SKM-1 treated with dmso at 0.1 percent for 144 hours (cell line): Measurements from ENCODE around the gene FOXN1.
A peak's percentile ranks its signal among the peaks of the same experiment; 100 is the strongest.

Source experiments
- DNase-seq: peaks from one replicate; lab custom pipeline; 2025; ENCODE audit not compliant: unreplicated experiment; lab: John Stamatoyannopoulos, UW

The FOXN1 gene

DNA sequence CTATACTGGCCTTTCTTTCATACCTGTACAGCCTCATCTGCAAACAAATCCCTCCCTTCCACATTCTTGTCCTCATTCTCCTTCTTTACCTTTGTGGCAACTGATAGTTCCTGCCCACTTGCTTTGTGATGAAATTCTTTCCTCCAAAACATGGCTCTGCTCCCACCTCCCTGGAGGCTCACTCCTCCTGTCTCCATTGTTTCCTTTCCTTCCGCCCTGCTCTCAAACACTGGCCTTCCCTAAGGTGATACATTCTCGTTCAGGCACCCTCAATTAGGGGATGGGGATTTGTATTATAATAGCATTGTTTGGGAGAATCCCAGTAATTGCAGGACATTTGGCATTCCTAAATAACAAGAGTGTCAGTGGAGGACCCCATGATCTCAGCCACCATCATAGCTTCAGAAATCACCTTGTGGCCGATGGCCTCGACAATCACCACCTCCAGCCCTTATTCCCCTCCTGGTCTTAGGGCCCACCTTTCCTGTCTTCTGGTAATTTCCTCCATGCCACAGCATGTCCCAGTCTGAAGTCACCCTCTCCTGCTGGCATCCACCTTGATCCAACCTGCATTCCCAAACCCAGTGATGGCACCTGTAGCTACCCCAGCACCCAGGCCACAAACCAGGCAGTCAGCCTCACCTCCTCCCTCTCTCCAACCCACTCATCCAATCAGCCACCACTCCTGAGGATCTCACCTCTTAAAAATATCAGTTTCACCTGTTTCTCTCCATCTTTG, 38.4 kb downstream of the FOXN1 start:
- DNase-seq = no peak

DNA sequence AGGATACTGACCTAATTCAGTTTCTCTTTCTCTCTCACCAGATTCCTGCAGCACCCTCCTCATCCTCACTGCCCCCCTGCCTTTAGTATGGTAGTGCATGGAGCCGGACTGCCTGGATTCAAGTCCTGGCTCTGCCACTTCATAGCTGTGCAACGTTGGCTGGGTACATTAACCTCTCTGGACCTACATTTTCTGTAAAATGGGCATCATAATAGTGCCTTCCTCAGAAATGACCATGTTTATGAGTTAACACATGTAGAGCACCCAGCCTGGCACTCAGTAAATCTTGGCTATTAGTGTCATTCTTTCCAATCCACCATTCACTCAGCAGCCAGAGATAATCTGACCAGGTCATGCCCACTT, 39.0 kb downstream of the FOXN1 start:
- DNase-seq = no peak

DNA sequence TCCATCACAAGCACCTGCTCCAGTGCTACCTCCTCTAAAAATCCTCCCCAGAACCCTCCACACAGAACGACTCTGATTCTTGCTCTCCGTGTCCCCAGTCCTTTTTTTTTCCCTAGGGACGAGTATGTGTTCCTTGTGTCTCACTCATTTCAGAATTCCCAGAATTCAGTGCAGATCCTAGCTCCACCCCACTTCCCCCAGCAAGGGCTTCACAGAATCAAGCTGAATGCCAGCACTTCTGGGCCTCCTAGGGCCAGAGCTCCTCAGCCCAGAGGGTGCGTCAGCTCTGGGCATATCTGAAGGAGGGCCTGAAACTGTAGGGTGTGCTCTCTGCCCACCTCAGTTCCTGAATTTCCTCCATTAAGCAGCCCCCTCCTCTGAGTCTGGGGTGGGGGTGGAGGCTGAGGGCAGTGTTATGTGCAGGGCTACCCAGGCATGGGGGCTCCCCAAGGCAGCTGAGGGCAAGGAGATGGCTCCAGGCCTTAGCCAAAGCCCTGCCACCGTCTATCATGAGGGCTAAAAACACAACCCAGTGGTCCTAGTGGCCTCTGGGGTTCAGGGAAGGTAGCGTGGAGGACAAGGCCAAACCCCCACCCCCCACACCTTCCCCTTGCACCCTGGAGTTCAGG, 39.8 kb downstream of the FOXN1 start:
- DNase-seq = no peak

DNA sequence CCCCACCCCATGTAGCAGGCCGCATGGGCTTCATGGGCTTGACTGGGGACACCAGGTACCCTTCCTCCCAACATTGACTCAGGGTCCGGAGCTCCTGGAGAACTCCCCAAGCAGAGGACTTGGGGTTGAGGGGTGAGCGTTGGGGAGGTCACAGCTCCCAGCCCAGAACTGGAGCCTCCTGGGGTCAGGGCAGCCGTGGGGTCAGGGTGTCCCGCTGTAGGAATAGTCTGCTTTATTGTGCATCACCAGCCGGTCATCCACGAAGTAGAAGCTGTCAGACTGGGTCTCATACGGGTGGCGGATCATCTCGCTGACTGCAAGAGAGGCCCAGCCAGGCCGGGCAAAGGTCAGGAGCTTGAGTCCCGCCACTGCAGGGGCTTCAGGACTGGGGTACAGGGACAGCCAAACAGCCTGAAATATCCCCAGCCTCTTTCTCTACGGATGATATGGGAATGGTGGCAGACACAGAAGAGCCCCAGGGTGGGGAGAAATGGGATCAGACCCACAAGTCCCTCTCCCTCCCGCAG, 41.0 kb downstream of the FOXN1 start:
- DNase-seq = no peak

DNA sequence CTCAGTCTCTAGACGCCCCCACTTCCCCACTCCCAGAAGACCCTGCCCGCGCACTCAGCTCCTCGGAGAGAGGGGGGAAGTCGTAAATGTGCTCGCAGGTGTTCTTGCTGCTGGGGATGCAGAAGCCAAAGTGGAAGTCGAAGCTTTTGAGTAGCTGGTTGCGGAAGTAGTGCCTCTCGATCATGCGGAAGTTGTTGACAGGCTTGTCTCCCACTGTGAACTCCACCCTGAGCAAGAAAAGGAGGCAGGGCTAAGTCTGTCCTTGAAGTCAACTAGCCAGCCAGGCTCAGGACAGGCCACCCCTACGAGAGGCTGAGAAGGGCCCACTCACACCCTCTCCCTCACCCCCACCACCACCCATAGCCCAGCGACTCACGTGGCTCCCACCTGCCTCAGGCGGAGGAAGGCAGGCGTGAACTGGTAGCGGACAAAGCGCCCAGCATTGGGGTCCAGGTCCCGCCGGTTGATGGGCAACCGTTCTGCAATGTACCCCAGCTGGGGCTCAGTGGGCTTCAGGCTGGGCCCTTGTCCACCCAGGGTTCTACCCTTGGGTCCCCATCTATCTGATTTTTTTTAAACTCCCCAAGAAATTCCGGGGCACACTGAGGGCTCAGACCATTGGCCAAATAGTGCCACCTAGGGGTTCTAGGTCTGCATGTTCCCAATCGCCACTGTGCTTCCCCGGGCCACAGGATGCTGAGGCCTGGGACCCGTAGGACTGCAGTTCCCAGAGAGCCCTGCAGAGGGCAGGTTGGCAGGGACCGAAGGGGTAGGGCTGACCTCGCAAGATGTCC, 41.7 kb downstream of the FOXN1 start:
- DNase-seq = peak; percentile 64

DNA sequence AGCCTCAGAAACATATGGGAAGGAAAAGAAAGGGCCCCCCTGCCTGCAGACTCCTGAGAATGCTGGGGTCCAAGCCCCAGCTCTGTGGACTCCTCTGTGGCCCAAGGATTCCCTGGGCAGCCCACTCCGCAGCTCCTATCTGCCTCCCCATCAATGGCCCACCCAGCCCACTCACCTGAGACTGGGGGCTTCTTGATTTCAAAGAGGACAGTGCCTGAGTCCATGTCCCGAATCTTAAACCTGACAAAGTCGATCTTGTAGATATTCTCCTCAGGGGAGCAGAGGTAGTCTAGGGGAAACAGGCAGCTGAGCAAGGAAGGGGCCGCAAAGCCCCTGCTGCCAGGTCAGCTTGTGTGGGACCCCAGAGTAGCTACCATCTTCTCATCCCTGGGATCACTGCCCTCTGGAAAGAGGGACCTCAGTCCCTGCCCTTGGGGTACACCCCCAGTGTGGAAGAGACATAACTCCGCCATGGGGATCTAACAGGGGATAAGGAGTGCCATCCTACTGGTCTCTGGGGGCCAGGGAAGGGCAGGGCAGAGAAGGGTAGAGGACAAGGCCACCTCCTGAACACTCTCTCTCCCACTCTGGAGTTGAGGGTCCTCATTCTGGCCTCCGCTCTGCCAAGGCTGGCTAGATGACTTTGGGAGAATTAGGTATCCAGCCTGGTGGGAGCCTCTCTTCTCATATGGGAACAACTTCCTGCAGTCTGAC, 42.4 kb downstream of the FOXN1 start:
- no peak for DNase-seq

DNA sequence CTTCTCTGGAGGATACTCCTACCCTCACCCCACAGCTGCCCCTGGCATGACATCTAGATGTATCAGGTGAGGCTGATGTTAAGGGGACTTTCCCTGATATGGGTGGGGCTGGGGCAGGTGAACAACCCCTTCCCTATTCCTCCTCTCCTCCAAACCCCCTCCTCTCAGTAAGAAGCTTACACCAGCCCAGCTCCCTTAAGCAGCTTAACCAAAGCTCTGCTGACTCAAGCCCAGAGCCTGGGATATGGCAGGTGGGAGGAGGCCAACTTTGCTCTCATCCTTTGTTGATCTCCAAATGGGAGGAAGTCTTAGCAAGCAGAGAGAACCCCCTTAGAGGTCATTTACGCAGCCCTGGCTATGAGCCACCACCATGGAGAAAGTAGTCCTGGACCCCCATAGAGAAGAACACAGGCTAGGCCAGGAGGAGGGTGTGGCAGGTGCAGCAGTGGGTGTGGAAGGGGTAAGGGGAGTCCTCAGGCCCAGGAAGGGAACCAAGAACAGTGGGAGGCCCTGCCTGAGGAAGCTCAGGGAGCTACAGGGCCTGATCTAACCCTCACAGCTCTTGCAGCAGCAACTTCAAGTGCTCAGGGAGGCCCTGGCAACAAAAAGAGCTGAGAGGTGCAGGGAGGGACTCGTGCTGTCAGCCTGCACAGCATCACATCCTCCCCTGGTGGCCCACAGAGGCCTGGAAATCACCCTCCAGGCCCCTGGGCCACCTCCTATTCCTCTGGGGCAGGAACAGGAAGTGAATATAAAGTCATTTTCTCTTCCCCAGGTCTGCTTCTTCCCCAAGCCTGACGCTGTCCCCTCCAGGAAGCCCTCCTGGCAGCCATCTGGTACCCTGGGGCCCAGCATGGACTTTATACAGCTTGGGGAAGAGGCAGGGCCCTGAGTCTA, 43.3 kb downstream of the FOXN1 start:
- DNase-seq = peak; percentile 38

DNA sequence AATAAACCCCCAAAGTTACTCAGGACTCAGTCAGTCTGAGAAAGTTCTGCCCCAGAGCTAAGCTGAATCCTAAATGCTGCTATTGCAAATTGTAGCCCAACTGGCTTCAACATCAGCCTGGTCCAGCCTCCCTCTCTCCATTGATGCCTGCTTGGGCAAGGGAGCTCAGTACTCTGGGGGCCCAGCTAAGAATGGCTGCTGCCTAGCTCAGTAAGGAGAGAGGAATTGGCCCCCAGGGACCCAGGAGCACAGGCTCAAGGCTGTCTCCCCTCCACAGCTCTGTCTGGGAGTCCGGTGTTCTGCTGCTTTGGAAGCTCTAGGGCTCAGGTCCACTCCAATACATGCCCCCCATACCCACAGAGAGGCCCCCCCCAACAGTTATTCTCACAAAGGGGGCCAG, 44.7 kb downstream of the FOXN1 start:
- DNase-seq = no peak

DNA sequence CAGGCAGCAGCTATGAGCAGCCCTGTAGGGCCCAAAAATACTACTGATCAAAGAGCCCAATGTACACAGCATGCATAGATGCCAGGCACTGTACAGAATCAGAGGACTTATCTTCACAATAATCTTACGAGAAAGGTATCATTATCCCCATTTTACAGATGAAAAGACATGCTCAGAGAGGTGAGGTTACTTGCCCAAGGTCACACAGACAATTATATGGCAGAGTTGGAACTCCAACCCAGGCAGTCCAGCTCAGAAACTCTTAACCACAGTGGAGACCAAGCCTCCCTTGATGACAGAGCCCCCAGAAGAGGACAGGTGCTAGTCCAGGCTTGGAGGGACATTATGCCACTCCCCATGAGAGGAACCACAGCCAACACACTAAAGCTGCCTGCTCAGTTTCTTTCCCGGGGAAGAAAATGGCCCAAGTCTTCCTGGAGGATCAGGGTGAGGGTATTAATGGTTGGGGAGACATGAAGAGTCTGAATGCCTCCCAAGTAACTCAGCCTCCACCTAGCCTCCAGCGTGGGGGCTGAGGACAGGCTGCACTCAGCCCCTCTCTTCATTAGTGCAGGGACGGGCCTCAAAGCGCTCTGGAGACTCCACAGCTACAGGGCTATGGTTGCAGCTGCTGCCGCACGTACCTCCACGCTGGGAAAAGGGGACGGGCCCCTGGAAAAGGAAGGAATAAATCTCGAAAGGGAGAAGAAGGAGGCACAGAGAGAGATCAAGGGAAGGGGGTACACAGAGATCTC, 45.5 kb downstream of the FOXN1 start:
- no peak for DNase-seq

DNA sequence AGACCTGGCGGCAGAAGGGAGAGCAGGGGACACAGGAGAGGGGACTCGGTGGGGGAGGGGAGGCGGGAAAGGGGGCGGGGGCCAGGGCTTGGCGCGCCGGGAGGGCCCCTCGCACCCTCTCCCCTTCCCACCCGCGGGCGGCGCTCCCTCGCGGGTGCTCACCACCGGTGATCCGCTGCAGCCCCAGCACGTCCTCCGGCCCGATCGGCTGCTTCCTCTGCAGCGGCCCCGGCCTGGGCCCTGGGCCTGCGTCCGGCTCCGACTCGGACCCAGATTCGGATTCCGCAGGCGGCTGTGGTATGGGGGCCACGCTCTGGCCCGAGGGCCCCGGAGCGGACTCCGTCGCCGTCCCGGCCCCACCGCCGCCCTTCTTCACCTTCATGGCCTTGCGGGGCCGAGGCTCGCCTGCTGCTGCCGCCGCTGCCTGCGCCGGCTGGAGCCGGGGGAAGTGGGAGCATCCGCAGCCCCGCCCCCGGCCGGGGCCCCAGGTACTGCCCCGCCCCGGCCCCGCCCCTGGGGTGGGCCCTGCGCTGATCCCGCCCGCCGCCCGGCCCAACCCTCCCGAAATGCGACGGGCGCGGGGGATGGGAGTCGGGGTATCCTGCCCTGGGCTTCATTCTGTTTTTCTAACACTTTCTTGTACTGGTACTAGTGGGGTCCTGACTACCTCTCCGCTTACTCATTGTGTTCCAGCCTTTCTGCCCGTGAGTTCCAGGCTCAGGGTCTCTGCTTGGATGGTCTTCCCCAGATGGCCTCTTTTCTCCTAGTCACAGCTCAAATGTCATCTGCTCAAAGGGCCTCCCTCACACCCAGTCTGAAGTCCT, 46.2 kb downstream of the FOXN1 start, which contains the start of gene UNC119:
TSS of gene UNC119 (minus strand) at position 449 of the 824 bp plus-strand sequence. CDS start at position 382, 67 bp downstream.
- peak; percentile 25 for DNase-seq

DNA sequence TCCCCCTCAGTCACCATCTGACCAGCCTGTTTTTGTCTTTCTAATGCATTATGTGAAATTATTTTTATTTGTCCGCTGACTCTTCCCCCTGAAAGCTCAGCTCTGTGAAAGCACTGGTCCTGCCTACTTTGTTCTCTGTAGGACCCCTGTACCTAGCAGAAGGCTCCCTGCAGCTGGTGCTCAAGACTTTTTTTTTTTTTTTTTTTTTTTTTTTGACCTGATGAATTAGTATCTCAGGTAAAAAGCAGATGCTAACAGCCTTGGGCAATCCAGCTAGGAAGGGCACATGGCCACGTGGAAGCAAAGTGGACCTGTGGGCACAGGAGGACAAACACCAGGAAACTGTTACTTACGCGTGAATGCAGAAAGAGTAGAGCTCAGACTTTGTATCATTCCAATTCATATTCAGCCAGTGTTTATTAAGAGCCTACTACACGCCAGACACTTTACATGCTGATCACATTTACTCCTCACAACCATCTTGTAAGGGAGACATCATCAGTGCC, 46.9 kb downstream of the FOXN1 start:
- no peak for DNase-seq

DNA sequence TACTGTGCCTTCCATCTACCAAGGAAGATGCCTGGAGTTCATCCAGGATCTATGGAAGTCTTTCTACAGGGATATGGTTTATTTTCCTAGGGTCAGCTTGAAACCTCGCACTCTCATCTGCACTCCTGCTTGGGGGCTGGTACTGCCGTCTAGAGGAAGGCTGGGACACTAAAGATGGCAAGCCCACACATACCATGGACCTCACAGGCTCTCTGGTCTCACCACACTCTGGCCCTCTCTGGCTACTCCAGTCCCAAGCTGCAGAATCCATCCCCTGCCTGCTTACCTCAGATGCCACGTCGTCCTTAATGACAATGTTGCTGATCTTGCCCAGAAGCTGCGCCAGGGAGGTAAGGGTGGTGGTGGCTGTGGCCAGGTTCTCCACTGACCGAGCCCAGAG, 48.4 kb downstream of the FOXN1 start:
- no peak for DNase-seq

DNA sequence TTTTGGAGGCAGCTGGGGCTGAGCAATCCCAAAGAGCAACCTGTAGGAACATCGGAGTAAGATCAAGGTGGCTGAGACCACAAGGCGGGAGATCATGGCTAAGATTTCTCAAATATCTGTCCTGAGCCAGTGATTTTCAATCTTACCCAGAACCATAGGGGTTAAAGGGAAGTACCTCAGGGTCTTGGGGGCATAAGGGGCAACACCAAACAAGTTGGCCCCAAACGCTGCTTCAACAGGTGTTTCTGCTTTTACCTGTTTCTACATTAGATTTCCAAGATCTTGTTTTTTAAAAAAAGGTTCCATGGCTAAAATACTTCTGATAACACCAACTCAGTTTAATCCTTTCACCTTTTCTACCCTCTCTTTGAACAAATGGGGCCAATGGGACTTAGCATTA, 48.9 kb downstream of the FOXN1 start:
- no peak for DNase-seq

DNA sequence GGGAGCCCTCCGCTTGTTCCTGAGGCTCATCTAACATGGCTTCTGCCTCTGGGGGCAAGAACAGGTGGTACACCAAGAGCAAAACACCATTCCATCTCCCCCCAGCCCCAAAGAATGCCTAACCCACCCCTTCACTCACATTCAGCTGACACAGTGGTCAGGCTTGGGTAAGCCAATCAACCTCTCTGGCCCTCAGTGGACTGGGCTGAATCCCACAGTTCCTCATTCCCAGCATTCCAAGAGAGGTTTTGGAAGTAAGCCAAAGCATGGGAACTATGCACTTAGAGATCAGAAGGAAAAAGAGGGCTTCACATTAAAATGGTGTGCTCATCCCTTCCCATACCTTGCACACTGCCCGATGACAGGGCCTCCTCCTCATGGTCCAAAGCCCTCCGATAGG, 57.3 kb downstream of the FOXN1 start:
- DNase-seq = no peak

DNA sequence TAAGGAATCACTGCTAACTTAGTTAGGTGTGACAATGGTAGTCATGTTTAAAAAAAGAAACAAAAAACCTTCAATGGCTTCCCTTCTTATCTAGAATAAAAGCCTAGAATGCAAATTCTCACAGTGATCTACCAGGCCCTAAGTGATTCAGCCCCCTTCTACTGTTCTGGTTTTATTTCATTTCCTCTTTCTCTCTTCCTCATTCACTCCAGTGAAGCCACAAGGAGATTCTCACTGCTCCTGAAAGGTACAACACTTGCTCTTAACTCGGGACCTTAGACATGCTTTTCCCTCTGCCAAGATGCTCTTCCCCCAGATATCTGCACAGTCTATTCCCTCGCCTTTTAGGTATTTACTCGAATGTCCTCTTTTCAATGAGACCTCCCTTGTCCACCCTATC, 61.5 kb downstream of the FOXN1 start:
- peak; percentile 70 for DNase-seq

DNA sequence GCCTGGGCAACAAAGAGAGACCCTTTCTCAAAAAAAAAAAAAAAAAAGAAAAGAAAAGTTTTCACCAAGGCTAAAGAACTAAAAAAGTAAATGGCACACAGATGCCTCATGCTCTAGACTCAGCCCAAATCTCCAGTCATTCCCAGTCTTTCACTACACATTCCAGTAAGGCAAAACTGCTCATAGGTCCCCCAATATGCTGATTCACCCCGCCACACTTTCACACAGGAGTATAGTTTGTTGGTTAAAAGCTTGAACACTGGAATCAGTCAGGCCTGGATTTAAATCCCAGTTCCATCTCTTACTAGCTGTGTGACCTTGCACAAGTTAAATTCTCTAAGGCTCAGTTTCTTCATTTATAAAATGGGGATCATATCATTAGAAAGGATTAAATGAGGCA, 63.3 kb downstream of the FOXN1 start:
- no peak for DNase-seq

DNA sequence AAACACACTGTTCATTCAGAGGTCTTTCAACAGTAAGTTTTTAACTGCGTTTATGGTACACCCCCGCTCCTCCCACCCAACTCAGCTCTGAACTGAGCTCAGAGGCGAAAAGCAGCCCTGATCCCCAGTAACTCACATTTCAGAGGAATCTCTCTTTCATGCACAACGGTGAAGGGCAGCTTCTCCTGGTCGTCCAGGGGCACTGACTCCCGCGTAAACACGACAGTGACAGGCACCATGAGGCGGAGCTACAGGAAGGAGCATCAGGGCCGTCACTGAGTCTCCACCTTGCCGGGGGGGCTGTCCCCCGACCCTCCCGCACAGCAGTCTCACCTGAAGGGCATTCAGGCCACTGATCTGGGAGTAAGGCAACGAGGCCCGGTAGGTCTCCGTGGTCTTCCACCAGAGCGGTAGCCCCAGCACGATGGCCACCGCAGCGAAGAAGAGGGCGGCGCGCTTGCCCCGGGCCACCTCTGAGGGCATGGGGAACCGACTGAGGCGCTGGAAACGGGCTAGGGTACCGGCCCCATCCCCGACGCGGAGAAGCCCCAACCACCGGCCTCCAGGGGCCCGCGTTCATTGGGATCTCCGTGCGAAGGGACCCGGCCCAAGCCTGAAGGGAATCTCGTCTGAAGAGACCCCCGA, 64.7 kb downstream of the FOXN1 start:
- peak; percentile 7 for DNase-seq
